Measurements from ENCODE around the gene COL4A4. TPM values are rescaled to one million over a fixed set of nuclear protein-coding genes. Genes with fewer than 3 reads are reported as not detected.

COL4A4 gene
- total and polyA plus RNA-seq, 2 of the 4 experiments (the other 2 are of a cell fraction) = 0.02 TPM; not detected in 1

GRCh38 chr2:227132986-227133385 lies 31.0 kb downstream of the COL4A4 start:
- in situ Hi-C loops (cut with MboI; ENCODE audit: low sequenced_read_pairs) = loop anchor here (5.0 to 10.0 kb wide), 2 partner anchors 109 to 632 kb away; no protein-coding TSS in a partner anchor
- intact Hi-C loops (cut with micrococcal nuclease) = loop anchor here (10.0 kb wide), 1 partner anchor 272 kb away; no protein-coding TSS in a partner anchor
- H4K20me1 ChIP-seq (ENCODE audit: insufficient read depth, low read length) = no peaks in the 10 kb centered on the region
- no peak overlapping the region for H4K8ac ChIP-seq (ENCODE audit: low read depth in 2 of 2, low read length in 2 of 2)
- no peak overlapping the region for H3K18ac ChIP-seq (ENCODE audit: low read depth, low read length)
- H2BK20ac ChIP-seq (ENCODE audit: low read depth, low read length) = no peak overlapping the region
- no peak overlapping the region for H4K91ac ChIP-seq (ENCODE audit: insufficient read depth, low read depth, low read length)
- H3K27ac ChIP-seq (ENCODE audit: insufficient read depth, low read length) = no peak overlapping the region
- no peaks in the 10 kb centered on the region for H3K79me1 ChIP-seq (ENCODE audit: low read depth in 1 of 2, low read length in 2 of 2)
- H2BK5ac ChIP-seq (ENCODE audit: low read depth, low read length, poor library complexity, severe bottlenecking) = no peak overlapping the region
- H3K4me2 ChIP-seq (ENCODE audit: low read depth, low read length) = no peak overlapping the region
- H2AK9ac ChIP-seq (replicated peaks; ENCODE audit: low read depth, low read length, poor library complexity) = no peak overlapping the region
- dilution Hi-C loops (cut with HindIII; ENCODE audit: low sequenced_read_pairs, unreplicated experiment) = no loop called here
- H4K5ac ChIP-seq (ENCODE audit: low read depth, low read length) = no peak overlapping the region
- H3K56ac ChIP-seq (ENCODE audit: extremely low read depth, insufficient read depth, low read length) = no peak overlapping the region
- H3K4me1 ChIP-seq (ENCODE audit: control insufficient read depth, insufficient read depth, low read length) = no peaks in the 10 kb centered on the region
- ChIA-PET CTCF (interaction anchor here (0.5 to 2.5 kb wide), 3 partner anchors 105 to 1043 kb away, joined by 4 to 10 read pairs (median 4); no protein-coding TSS in a partner anchor), POLR2A (ENCODE audit: unreplicated experiment) (no interaction called here)
- no peak for DNase-seq
- H3K4ac ChIP-seq (ENCODE audit: low read depth, low read length) = no peak overlapping the region
- H3K9me3 ChIP-seq (ENCODE audit: control insufficient read depth, insufficient read depth, low read length) = no peaks in the 10 kb centered on the region
- H2AK5ac ChIP-seq (ENCODE audit: low read depth, low read length) = no peak overlapping the region
- no peaks in the 10 kb centered on the region for H3K36me3 ChIP-seq (ENCODE audit: control insufficient read depth, insufficient read depth, low read length)
- no peak overlapping the region for H3K4me3 ChIP-seq (ENCODE audit: insufficient read depth, low read depth, low read length)
- H2BK120ac ChIP-seq (ENCODE audit: low read depth, low read length) = no peak overlapping the region
- H3K9ac ChIP-seq (ENCODE audit: low read depth, low read length) = no peak overlapping the region
- H2BK15ac ChIP-seq (ENCODE audit: low read depth, low read length) = no peak overlapping the region
- peaks cover 38% of the 10 kb centered on the region for H3K27me3 ChIP-seq (ENCODE audit: control insufficient read depth, insufficient read depth, low read length)
- no TSS peak for BruUV-seq (replicated peaks)
- no peak overlapping the region for H3K23ac ChIP-seq (ENCODE audit: low read depth, low read length)
- no CpG with 5 or more reads among the region's 4 CpGs for WGBS, 2 experiments (ENCODE audit: extremely low coverage in 2 of 2, insufficient read length in 1 of 2)
- no peak for ATAC-seq (ENCODE audit: low read depth)
- H3K14ac ChIP-seq (replicated peaks; ENCODE audit: low read depth, low read length) = no peak overlapping the region
- H2AFZ ChIP-seq (replicated peaks; ENCODE audit: low read length, poor library complexity) = no peak overlapping the region
- no peaks in the 10 kb centered on the region for H3K9me1 ChIP-seq (ENCODE audit: insufficient read depth, low read length)
- TF ChIP-seq MAZ (IDR thresholded peaks at IDR 0.05; ENCODE audit: borderline replicate concordance, low read depth, low read length) = no peak
- no peak for TF ChIP-seq POLR2A (IDR thresholded peaks at IDR 0.05; ENCODE audit: low read depth, low read length)
- TF ChIP-seq MAFK (IDR thresholded peaks at IDR 0.05; ENCODE audit: low read depth, low read length) = no peak
- TF ChIP-seq NFE2L2 (IDR thresholded peaks at IDR 0.05; ENCODE audit: low read depth, low read length) = no peak
- TF ChIP-seq MXI1 (IDR thresholded peaks at IDR 0.05; ENCODE audit: borderline replicate concordance, low read depth, low read length) = no peak
- no peak for TF ChIP-seq CHD1 (IDR thresholded peaks at IDR 0.05; ENCODE audit: low read depth, low read length)
- TF ChIP-seq SMC3 (IDR thresholded peaks at IDR 0.05; ENCODE audit: low read depth, low read length) = no peak
- TF ChIP-seq CEBPB (IDR thresholded peaks at IDR 0.05; ENCODE audit: low read depth, low read length) = no peak
- no peak for TF ChIP-seq BHLHE40 (IDR thresholded peaks at IDR 0.05; ENCODE audit: low read depth, low read length)
- no peak for TF ChIP-seq ELK1 (IDR thresholded peaks at IDR 0.05; ENCODE audit: borderline replicate concordance, low read depth, low read length)
- TF ChIP-seq RCOR1 (IDR thresholded peaks at IDR 0.05; ENCODE audit: insufficient replicate concordance, low read length) = no peak
- no peak for TF ChIP-seq FOS (IDR thresholded peaks at IDR 0.05; ENCODE audit: low read depth, low read length)
